DND-41 (cell line): ENCODE data around the gene ASRGL1.
"Not testable (repeated sequence)": the region's sequence is repeated elsewhere in the genome, so short reads cannot be mapped to it uniquely, and the experiment has no call there.

Source experiments
- ATAC-seq: fragments of 200-7000 bp; cut with Tn5 transposase; 3 replicates; pipeline ENCODE4 v1.9.1; 2021; ENCODE audit warnings: low read depth; ENCODE audit not compliant: insufficient read depth
- DNase-seq: peaks from one replicate; pipeline ENCODE4 v3.0.0-alpha.2; 2020
- H2AFZ ChIP-seq: 2 replicates; pipeline ENCODE4 v1.6.0; 2012; ENCODE audit warnings: low read depth, low read length
- H3K27ac ChIP-seq: 2 replicates; pipeline ENCODE4 v1.5.1; 2012; ENCODE audit warnings: low read length, inconsistent platforms
- H3K27me3 ChIP-seq: fragments of 200-600 bp; sonication (generic); 2 replicates; pipeline ENCODE4 v1.6.0; 2012; ENCODE audit warnings: low read length, mild to moderate bottlenecking, inconsistent platforms; ENCODE audit not compliant: insufficient read depth, poor library complexity
- H3K36me3 ChIP-seq: 2 replicates; pipeline ENCODE4 v1.5.1; 2012; ENCODE audit warnings: low read length, inconsistent platforms; ENCODE audit not compliant: insufficient read depth
- H3K4me1 ChIP-seq: 2 replicates; pipeline ENCODE4 v1.5.1; 2012; ENCODE audit warnings: mild to moderate bottlenecking, low read length; ENCODE audit not compliant: insufficient read depth
- H3K4me2 ChIP-seq: 2 replicates; pipeline ENCODE4 v1.6.0; 2012; ENCODE audit warnings: mild to moderate bottlenecking, moderate library complexity, low read length, inconsistent platforms; ENCODE audit not compliant: insufficient read depth
- H3K4me3 ChIP-seq, 2 experiments: fragments of 200-600 bp in 1 of 2; shearing (Covaris generic) in 1 of 2; 2 replicates each; pipeline ENCODE4 v1.5.1; 2012 to 2016; ENCODE audit warnings: inconsistent platforms in 2 of 2, low read length in 2 of 2, mild to moderate bottlenecking in 2 of 2, low read depth in 1 of 2, moderate library complexity in 1 of 2
- H3K79me2 ChIP-seq: 2 replicates; pipeline ENCODE4 v1.6.0; 2012; ENCODE audit warnings: low read length, inconsistent platforms; ENCODE audit not compliant: insufficient read depth
- H3K9ac ChIP-seq: 2 replicates; pipeline ENCODE4 v1.6.0; 2012; ENCODE audit warnings: low read depth, mild to moderate bottlenecking, inconsistent platforms, low read length, moderate library complexity
- H3K9me3 ChIP-seq: 2 replicates; pipeline ENCODE4 v1.5.1; 2012; ENCODE audit warnings: low read length, moderate library complexity, mild to moderate bottlenecking, inconsistent platforms; ENCODE audit not compliant: insufficient read depth, severe bottlenecking
- H4K20me1 ChIP-seq: 2 replicates; pipeline ENCODE4 v1.6.0; 2012; ENCODE audit warnings: low read length; ENCODE audit not compliant: insufficient read depth
- CTCF ChIP-seq: IDR thresholded peaks from 2 replicates; pipeline ENCODE4 v1.5.1; 2012; ENCODE audit warnings: borderline replicate concordance, low read length, moderate library complexity, mild to moderate bottlenecking; ENCODE audit not compliant: poor library complexity, severe bottlenecking; ENCODE audit errors: extremely low read depth
- EZH2 ChIP-seq: IDR thresholded peaks from 3 replicates; pipeline ENCODE4 v1.6.1; 2012; ENCODE audit warnings: borderline replicate concordance, low read depth, mild to moderate bottlenecking, moderate library complexity, low read length, inconsistent platforms; ENCODE audit not compliant: severe bottlenecking

The ASRGL1 gene

GRCh38 chr11:62322524-62322923 is 14.7 kb upstream of the ASRGL1 start:
- H2AFZ ChIP-seq = no peak overlapping the region
- peaks cover 10% of the 10 kb centered on the region for H3K27me3 ChIP-seq
- no peaks in the 10 kb centered on the region for H3K36me3 ChIP-seq
- DNase-seq = no peak
- ATAC-seq = no peak
- no peak overlapping the region for H3K9ac ChIP-seq
- H3K27ac ChIP-seq = no peak overlapping the region
- H3K9me3 ChIP-seq = no peaks in the 10 kb centered on the region
- no peak overlapping the region for H3K4me2 ChIP-seq
- H3K4me1 ChIP-seq = no peaks in the 10 kb centered on the region
- H3K79me2 ChIP-seq = no peaks in the 10 kb centered on the region
- no peak overlapping the region for H3K4me3 ChIP-seq
- no peak for TF ChIP-seq EZH2
- TF ChIP-seq CTCF = no peak
- no peaks in the 10 kb centered on the region for H4K20me1 ChIP-seq

GRCh38 chr11:62324731-62325556 is 12.3 kb upstream of the ASRGL1 start:
- H2AFZ ChIP-seq = no peak overlapping the region
- H4K20me1 ChIP-seq = no peaks in the 10 kb centered on the region
- DNase-seq = peak; percentile 49
- no peaks in the 10 kb centered on the region for H3K36me3 ChIP-seq
- no peaks in the 10 kb centered on the region for H3K9me3 ChIP-seq
- H3K4me3 ChIP-seq = no peak overlapping the region
- H3K4me1 ChIP-seq = no peaks in the 10 kb centered on the region
- no peaks in the 10 kb centered on the region for H3K79me2 ChIP-seq
- peaks cover 10% of the 10 kb centered on the region for H3K27me3 ChIP-seq
- no peak overlapping the region for H3K4me2 ChIP-seq
- peak; percentile 79 for ATAC-seq
- H3K9ac ChIP-seq = no peak overlapping the region
- TF ChIP-seq CTCF (peak; percentile 80), EZH2 (no peak)
- no peak overlapping the region for H3K27ac ChIP-seq

GRCh38 chr11:62325781-62326180 is 11.5 kb upstream of the ASRGL1 start:
- not testable (repeated sequence) for H3K9me3 ChIP-seq, H3K27me3 ChIP-seq, H3K36me3 ChIP-seq, H3K79me2 ChIP-seq, H3K27ac ChIP-seq, ATAC-seq, H3K4me2 ChIP-seq, DNase-seq, H2AFZ ChIP-seq, H3K9ac ChIP-seq, H3K4me1 ChIP-seq, H3K4me3 ChIP-seq, H4K20me1 ChIP-seq

GRCh38 chr11:62326719-62327118 is 10.5 kb upstream of the ASRGL1 start:
- not testable (repeated sequence) for H3K4me2 ChIP-seq

GRCh38 chr11:62327541-62327940 is 9.7 kb upstream of the ASRGL1 start:
- not testable (repeated sequence) for H3K36me3 ChIP-seq, H3K9ac ChIP-seq, H3K27me3 ChIP-seq, H3K4me2 ChIP-seq, H3K4me1 ChIP-seq, H2AFZ ChIP-seq, H3K79me2 ChIP-seq, H3K9me3 ChIP-seq, H3K4me3 ChIP-seq, H4K20me1 ChIP-seq, H3K27ac ChIP-seq, DNase-seq, ATAC-seq

More at GRCh38 chr11:62326719-62327118, 10.5 kb upstream of the ASRGL1 start:
- not testable (repeated sequence) for H3K9me3 ChIP-seq, H3K27ac ChIP-seq, H3K27me3 ChIP-seq, ATAC-seq, H3K9ac ChIP-seq, H3K4me3 ChIP-seq, H4K20me1 ChIP-seq, DNase-seq, H3K79me2 ChIP-seq, H2AFZ ChIP-seq, H3K36me3 ChIP-seq, H3K4me1 ChIP-seq

- ATAC-seq, H3K9ac ChIP-seq, DNase-seq, H3K27ac ChIP-seq, H2AFZ ChIP-seq, H3K36me3 ChIP-seq, H3K27me3 ChIP-seq, H3K4me2 ChIP-seq, H4K20me1 ChIP-seq, H3K4me3 ChIP-seq, H3K4me1 ChIP-seq, H3K9me3 ChIP-seq, H3K79me2 ChIP-seq: not testable (repeated sequence)
These were observed 6.0 kb upstream of the ASRGL1 start for GRCh38 chr11:62331264-62331663.
